Renal pelvis (tissue), 12 donors: Measurements from ENCODE around the gene MRM3. TPM values are rescaled to one million over a fixed set of nuclear protein-coding genes. Genes with fewer than 3 reads are reported as not detected.
"Not testable (repeated sequence)": the region's sequence is repeated elsewhere in the genome, so short reads cannot be mapped to it uniquely, and the experiment has no call there.

ENCODE experiments used
- DNase-seq: peaks from one replicate; pipeline ENCODE4 v3.0.0-alpha.2; 2013
- long read RNA-seq, 16 experiments: transcript quantifications; one replicate each; lab custom pipeline, GENCODE V29; 2026
- polyA plus RNA-seq, 3 donors: library from polyadenylated mRNA; unstranded; fragments of 120-200 nt; gene quantifications; one replicate each; pipeline ENCODE4 v1.2.1, GENCODE V29; 2013; ENCODE audit not compliant: insufficient read length in 3 of 3

The MRM3 gene
- polyA plus RNA-seq = 10 to 100 TPM; 19.9 to 24.5 (median 20.8) TPM
- long read RNA-seq, donor 1, transcript MRM3-201 (4 exons, 1,809 nt) = major isoform, 10 of 12 reads
- long read RNA-seq, donor 1, partial matches to known transcripts = 0 of 12 reads
- long read RNA-seq, donor 1, other reads (novel, unspliced or antisense) = 0 of 12 reads
- long read RNA-seq, donor 2, transcript MRM3-201 (4 exons, 1,809 nt) = major isoform, 15 of 19 reads
- long read RNA-seq, donor 2, partial matches to known transcripts = 0 of 19 reads
- long read RNA-seq, donor 2, other reads (novel, unspliced or antisense) = 0 of 19 reads
- long read RNA-seq, donor 3, transcript MRM3-201 (4 exons, 1,809 nt) = major isoform, 9 of 12 reads
- long read RNA-seq, donor 3, partial matches to known transcripts = 0 of 12 reads
- long read RNA-seq, donor 3, other reads (novel, unspliced or antisense) = 0 of 12 reads
- long read RNA-seq, donor 4, transcript MRM3-201 (4 exons, 1,809 nt) = major isoform, 9 of 12 reads
- long read RNA-seq, donor 4, partial matches to known transcripts = 0 of 12 reads
- long read RNA-seq, donor 4, other reads (novel, unspliced or antisense) = 0 of 12 reads
- long read RNA-seq, donor 5, partial matches to known transcripts = 0 of 4 reads
- long read RNA-seq, donor 5, other reads (novel, unspliced or antisense) = 0 of 4 reads
- long read RNA-seq, donor 6, transcript MRM3-201 (4 exons, 1,809 nt) = major isoform, 5 of 7 reads
- long read RNA-seq, donor 6, partial matches to known transcripts = 0 of 7 reads
- long read RNA-seq, donor 6, other reads (novel, unspliced or antisense) = 0 of 7 reads
- long read RNA-seq, donor 7, transcript MRM3-201 (4 exons, 1,809 nt) = major isoform, 13 of 15 reads
- long read RNA-seq, donor 7, partial matches to known transcripts = 0 of 15 reads
- long read RNA-seq, donor 7, other reads (novel, unspliced or antisense) = 0 of 15 reads
- long read RNA-seq, donor 8, transcript MRM3-201 (4 exons, 1,809 nt) = major isoform, 6 of 6 reads
- long read RNA-seq, donor 8, partial matches to known transcripts = 0 of 6 reads
- long read RNA-seq, donor 8, other reads (novel, unspliced or antisense) = 0 of 6 reads
- long read RNA-seq, donor 9, transcript MRM3-201 (4 exons, 1,809 nt) = major isoform, 6 of 9 reads
- long read RNA-seq, donor 9, partial matches to known transcripts = 0 of 9 reads
- long read RNA-seq, donor 9, other reads (novel, unspliced or antisense) = 0 of 9 reads
- long read RNA-seq, donor 10, transcript MRM3-201 (4 exons, 1,809 nt) = major isoform, 9 of 20 reads
- long read RNA-seq, donor 10, partial matches to known transcripts = 10 of 20 reads
- long read RNA-seq, donor 10, other reads (novel, unspliced or antisense) = 0 of 20 reads
- long read RNA-seq, donor 11, partial matches to known transcripts = 5 of 10 reads
- long read RNA-seq, donor 11, other reads (novel, unspliced or antisense) = 0 of 10 reads
- long read RNA-seq, donor 12, transcript MRM3-201 (4 exons, 1,809 nt) = major isoform, 11 of 14 reads
- long read RNA-seq, donor 12, partial matches to known transcripts = 0 of 14 reads
- long read RNA-seq, donor 12, other reads (novel, unspliced or antisense) = 0 of 14 reads
- long read RNA-seq, donor 13, partial matches to known transcripts = 0 of 4 reads
- long read RNA-seq, donor 13, other reads (novel, unspliced or antisense) = 0 of 4 reads
- long read RNA-seq, donor 14 = 0 reads
- long read RNA-seq, donor 15 = 0 reads
- long read RNA-seq, donor 16, transcript MRM3-201 (4 exons, 1,809 nt) = major isoform, 12 of 18 reads
- long read RNA-seq, donor 16, partial matches to known transcripts = 0 of 18 reads
- long read RNA-seq, donor 16, other reads (novel, unspliced or antisense) = 0 of 18 reads

GRCh38 chr17:781805-782731 lies at the start of gene MRM3, which contains the start of gene GLOD4:
Gene MRM3, plus strand, starts transcription at chr17:782353. Its CDS starts 26 bp downstream, at chr17:782379.
Gene GLOD4, minus strand, starts transcription at chr17:782280. Its CDS starts 25 bp downstream, at chr17:782255.
- DNase-seq = peak; percentile 91

GRCh38 chr17:732902-733720 lies 49.0 kb upstream of the MRM3 start:
- peak; percentile 34 for DNase-seq

GRCh38 chr17:733743-734142 lies 48.4 kb upstream of the MRM3 start:
- no peak for DNase-seq

- no peak for DNase-seq
Observed at GRCh38 chr17:737561-738113, 44.5 kb upstream of the MRM3 start.

- no peak for DNase-seq
Observed at GRCh38 chr17:740240-741017, 41.7 kb upstream of the MRM3 start.

GRCh38 chr17:742147-742793 lies 39.9 kb upstream of the MRM3 start:
- no peak for DNase-seq

GRCh38 chr17:743139-743538 lies 39.0 kb upstream of the MRM3 start:
- DNase-seq = no peak

- no peak for DNase-seq
Observed at GRCh38 chr17:744937-745336, 37.2 kb upstream of the MRM3 start.

- DNase-seq = no peak
Observed at GRCh38 chr17:745406-745805, 36.7 kb upstream of the MRM3 start.

GRCh38 chr17:746181-746580 lies 36.0 kb upstream of the MRM3 start:
- DNase-seq = no peak

- DNase-seq = no peak
Observed at GRCh38 chr17:746783-747629, 35.1 kb upstream of the MRM3 start.

- not testable (repeated sequence) for DNase-seq
Observed at GRCh38 chr17:748604-749003, 33.5 kb upstream of the MRM3 start.

- not testable (repeated sequence) for DNase-seq
Observed at GRCh38 chr17:749359-749758, 32.8 kb upstream of the MRM3 start.

- DNase-seq = no peak
Observed at GRCh38 chr17:750431-751037, 31.6 kb upstream of the MRM3 start.

- DNase-seq = no peak
Observed at GRCh38 chr17:751269-752001, 30.7 kb upstream of the MRM3 start.
